SK-N-MC (cell line): ENCODE data around the gene ERVFRD-1.

Experiments
- DNase-seq: peaks from one replicate; pipeline ENCODE4 v3.0.0-alpha.2; 2011; ENCODE audit warnings: low read depth, low spot score
- H3K27ac ChIP-seq: fragments of 200-600 bp; sonication (generic); 2 replicates; pipeline ENCODE4 v1.5.1; 2016; ENCODE audit warnings: mixed run types
- H3K36me3 ChIP-seq: fragments of 200-600 bp; sonication (generic); 2 replicates; pipeline ENCODE4 v1.6.1; 2017; ENCODE audit warnings: antibody characterized with exemption, low read length, mixed read lengths; ENCODE audit not compliant: insufficient read depth
- H3K4me3 ChIP-seq: fragments of 200-600 bp; sonication (generic); 2 replicates; pipeline ENCODE4 v1.5.1; 2016
- H3K9ac ChIP-seq: fragments of 200-600 bp; sonication (generic); 2 replicates; pipeline ENCODE4 v1.8.0; 2017; ENCODE audit warnings: mixed run types, mixed read lengths; ENCODE audit not compliant: insufficient read length
- H3K9me3 ChIP-seq: fragments of 200-600 bp; sonication (generic); 2 replicates; pipeline ENCODE4 v1.6.1; 2017; ENCODE audit warnings: low read depth, mild to moderate bottlenecking, antibody characterized with exemption, low read length, moderate library complexity, mixed read lengths
- EZH2 ChIP-seq: fragments of 200-600 bp; sonication (generic); IDR thresholded peaks from one replicate; pipeline ENCODE4 v1.6.1; 2017; ENCODE audit warnings: antibody characterized with exemption
- FOXP2 ChIP-seq: optimal IDR thresholded peaks from 2 replicates; pipeline ENCODE3; 2011; ENCODE audit warnings: mild to moderate bottlenecking, moderate library complexity; ENCODE audit not compliant: insufficient read depth; ENCODE audit errors: extremely low read length, control extremely low read depth
- POLR2AphosphoS5 ChIP-seq: IDR thresholded peaks from 2 replicates; pipeline ENCODE4 v1.6.1; 2012; ENCODE audit warnings: mild to moderate bottlenecking, low read depth, low read length, borderline replicate concordance

Gene ERVFRD-1

GRCh38 chr6:11067348-11067747 is 44.2 kb downstream of the ERVFRD-1 start:
- TF ChIP-seq EZH2 (no peak), FOXP2 (no peak), POLR2AphosphoS5 (no peak)
- no peak overlapping the region for H3K4me3 ChIP-seq
- H3K36me3 ChIP-seq: no peaks in the 10 kb centered on the region
- H3K9me3 ChIP-seq: no peaks in the 10 kb centered on the region
- no peak for DNase-seq
- H3K27ac ChIP-seq: no peak overlapping the region
- no peak overlapping the region for H3K9ac ChIP-seq

GRCh38 chr6:11066505-11067347 is 44.8 kb downstream of the ERVFRD-1 start:
- H3K27ac ChIP-seq: no peak overlapping the region
- no peaks in the 10 kb centered on the region for H3K9me3 ChIP-seq
- H3K9ac ChIP-seq: no peak overlapping the region
- H3K36me3 ChIP-seq: no peaks in the 10 kb centered on the region
- no peak for TF ChIP-seq FOXP2
- no peak for TF ChIP-seq POLR2AphosphoS5
- TF ChIP-seq EZH2: no peak
- DNase-seq: no peak
- no peak overlapping the region for H3K4me3 ChIP-seq

- Histone ChIP-seq H3K9ac (no peak overlapping the region), H3K4me3 (no peak overlapping the region), H3K36me3 (no peaks in the 10 kb centered on the region), H3K9me3 (no peaks in the 10 kb centered on the region), H3K27ac (no peak overlapping the region)
- TF ChIP-seq POLR2AphosphoS5 (no peak), FOXP2 (no peak), EZH2 (no peak)
- DNase-seq: no peak
Measured at GRCh38 chr6:11065436-11066202, 45.9 kb downstream of the ERVFRD-1 start.

GRCh38 chr6:11064836-11065235 is 46.7 kb downstream of the ERVFRD-1 start:
- H3K27ac ChIP-seq: no peak overlapping the region
- DNase-seq: no peak
- TF ChIP-seq POLR2AphosphoS5 (no peak), EZH2 (no peak), FOXP2 (no peak)
- no peaks in the 10 kb centered on the region for H3K36me3 ChIP-seq
- H3K9me3 ChIP-seq: no peaks in the 10 kb centered on the region
- no peak overlapping the region for H3K4me3 ChIP-seq
- H3K9ac ChIP-seq: no peak overlapping the region

- H3K27ac ChIP-seq: no peak overlapping the region
Measured at GRCh38 chr6:11062715-11063114, 48.8 kb downstream of the ERVFRD-1 start.

GRCh38 chr6:11062083-11062482 is 49.4 kb downstream of the ERVFRD-1 start:
- TF ChIP-seq POLR2AphosphoS5: no peak
- TF ChIP-seq EZH2: no peak
- TF ChIP-seq FOXP2: no peak
- no peaks in the 10 kb centered on the region for H3K36me3 ChIP-seq

More at GRCh38 chr6:11062715-11063114, 48.8 kb downstream of the ERVFRD-1 start:
- H3K9me3 ChIP-seq: no peaks in the 10 kb centered on the region
- TF ChIP-seq EZH2 (no peak), POLR2AphosphoS5 (no peak), FOXP2 (no peak)
- H3K9ac ChIP-seq: no peak overlapping the region
- H3K4me3 ChIP-seq: no peak overlapping the region
- no peaks in the 10 kb centered on the region for H3K36me3 ChIP-seq
- DNase-seq: no peak

GRCh38 chr6:11058406-11058805 is 53.1 kb downstream of the ERVFRD-1 start:
- H3K36me3 ChIP-seq: no peaks in the 10 kb centered on the region
- TF ChIP-seq POLR2AphosphoS5: no peak
- TF ChIP-seq FOXP2: no peak
- no peak for TF ChIP-seq EZH2
- H3K9ac ChIP-seq: no peak overlapping the region
- DNase-seq: no peak
- no peaks in the 10 kb centered on the region for H3K9me3 ChIP-seq
- H3K4me3 ChIP-seq: no peak overlapping the region
- H3K27ac ChIP-seq: no peak overlapping the region

More at GRCh38 chr6:11062083-11062482, 49.4 kb downstream of the ERVFRD-1 start:
- H3K9me3 ChIP-seq: no peaks in the 10 kb centered on the region
- no peak overlapping the region for H3K27ac ChIP-seq
- H3K4me3 ChIP-seq: no peak overlapping the region
- no peak overlapping the region for H3K9ac ChIP-seq
- no peak for DNase-seq

- H3K27ac ChIP-seq: no peak overlapping the region
- H3K9ac ChIP-seq: no peak overlapping the region
- no peak for DNase-seq
- no peaks in the 10 kb centered on the region for H3K9me3 ChIP-seq
- H3K4me3 ChIP-seq: no peak overlapping the region
- no peak for TF ChIP-seq FOXP2
- no peak for TF ChIP-seq EZH2
- H3K36me3 ChIP-seq: no peaks in the 10 kb centered on the region
Measured at GRCh38 chr6:11056871-11057270, 54.7 kb downstream of the ERVFRD-1 start.
